ENCODE data around the gene LIAS.
"Not testable (repeated sequence)": the region's sequence is repeated elsewhere in the genome, so short reads cannot be mapped to it uniquely, and the experiment has no call there.

The LIAS gene

GRCh38 chr4:39502019-39502663 lies 43.3 kb downstream of the LIAS start:
- no peak for DNase-seq

- DNase-seq = not testable (repeated sequence)
These were observed 43.8 kb downstream of the LIAS start for GRCh38 chr4:39502664-39503035.

- DNase-seq = no peak
These were observed 45.7 kb downstream of the LIAS start for GRCh38 chr4:39504538-39504937.

- DNase-seq = no peak
These were observed 46.7 kb downstream of the LIAS start for GRCh38 chr4:39505581-39505980.

GRCh38 chr4:39510348-39510929 lies 51.6 kb downstream of the LIAS start:
- DNase-seq = no peak

GRCh38 chr4:39514266-39514665 lies 55.4 kb downstream of the LIAS start:
- DNase-seq = not testable (repeated sequence)

GRCh38 chr4:39514888-39515401 lies 56.1 kb downstream of the LIAS start:
- DNase-seq = no peak

- DNase-seq = not testable (repeated sequence)
These were observed 57.0 kb downstream of the LIAS start for GRCh38 chr4:39515669-39516401.

- no peak for DNase-seq
These were observed 57.6 kb downstream of the LIAS start for GRCh38 chr4:39516407-39516966.

GRCh38 chr4:39518484-39518883 lies 59.6 kb downstream of the LIAS start:
- no peak for DNase-seq

GRCh38 chr4:39521253-39521919 lies 62.5 kb downstream of the LIAS start:
- DNase-seq = no peak

- DNase-seq = no peak
These were observed 63.2 kb downstream of the LIAS start for GRCh38 chr4:39522068-39522467.

- no peak for DNase-seq
These were observed 65.5 kb downstream of the LIAS start for GRCh38 chr4:39524161-39524957.

GRCh38 chr4:39525822-39526690 lies 67.2 kb downstream of the LIAS start:
- DNase-seq = no peak

- DNase-seq = no peak
These were observed 68.0 kb downstream of the LIAS start for GRCh38 chr4:39526765-39527295.

- DNase-seq = peak; percentile 84
These were observed 68.6 kb downstream of the LIAS start, which contains the start of gene UGDH for GRCh38 chr4:39527296-39528060. UGDH (minus strand) TSS chr4:39527439; CDS start chr4:39521512, 5,927 bp downstream.

GRCh38 chr4:39528061-39528465 lies 69.2 kb downstream of the LIAS start:
- DNase-seq = no peak
